ENCODE results near the gene CHCHD10.

Gene CHCHD10
- total RNA-seq = 3.4 to 17.7 (median 10.5) reads per million in 9 experiments

- H3K4me1 Mint-ChIP-seq (ENCODE audit: low read depth in 2 of 2) = peaks cover 23 to 35% of the 10 kb centered on the region in 2 donors
- no peaks in the 10 kb centered on the region for H3K27me3 Mint-ChIP-seq
- no peaks in the 10 kb centered on the region for H3K36me3 Mint-ChIP-seq (ENCODE audit: insufficient read depth)
- no peaks in the 10 kb centered on the region for H3K9me3 Mint-ChIP-seq
- peak within 1 kb of the TSS in 1 of 2 donors; percentile 67 for H3K27ac Mint-ChIP-seq
- H3K4me3 Mint-ChIP-seq = peak within 1 kb of the TSS; percentile 81 to 86
- DNase-seq = peak; percentile 62 to 74 (median 70)
- ATAC-seq (replicated peaks) = peak; percentile 70
Observed at GRCh38 chr22:23767673-23768548, at the start of gene CHCHD10. Gene CHCHD10, minus strand, starts transcription at chr22:23767972. Its CDS starts 98 bp downstream, at chr22:23767874.

GRCh38 chr22:23817146-23817545 lies 49.4 kb upstream of the CHCHD10 start:
- peaks cover 0 to 3% of the 10 kb centered on the region in 2 donors for H3K4me1 Mint-ChIP-seq (ENCODE audit: low read depth in 2 of 2)
- no peaks in the 10 kb centered on the region for H3K9me3 Mint-ChIP-seq
- DNase-seq (no peak), ATAC-seq (replicated peaks) (no peak)
- no peaks in the 10 kb centered on the region for H3K27me3 Mint-ChIP-seq
- no peak overlapping the region for H3K4me3 Mint-ChIP-seq
- peaks cover 36% of the 10 kb centered on the region for H3K36me3 Mint-ChIP-seq (ENCODE audit: insufficient read depth)
- H3K27ac Mint-ChIP-seq = peak overlapping the region in 1 of 2 donors; percentile 75

DNA sequence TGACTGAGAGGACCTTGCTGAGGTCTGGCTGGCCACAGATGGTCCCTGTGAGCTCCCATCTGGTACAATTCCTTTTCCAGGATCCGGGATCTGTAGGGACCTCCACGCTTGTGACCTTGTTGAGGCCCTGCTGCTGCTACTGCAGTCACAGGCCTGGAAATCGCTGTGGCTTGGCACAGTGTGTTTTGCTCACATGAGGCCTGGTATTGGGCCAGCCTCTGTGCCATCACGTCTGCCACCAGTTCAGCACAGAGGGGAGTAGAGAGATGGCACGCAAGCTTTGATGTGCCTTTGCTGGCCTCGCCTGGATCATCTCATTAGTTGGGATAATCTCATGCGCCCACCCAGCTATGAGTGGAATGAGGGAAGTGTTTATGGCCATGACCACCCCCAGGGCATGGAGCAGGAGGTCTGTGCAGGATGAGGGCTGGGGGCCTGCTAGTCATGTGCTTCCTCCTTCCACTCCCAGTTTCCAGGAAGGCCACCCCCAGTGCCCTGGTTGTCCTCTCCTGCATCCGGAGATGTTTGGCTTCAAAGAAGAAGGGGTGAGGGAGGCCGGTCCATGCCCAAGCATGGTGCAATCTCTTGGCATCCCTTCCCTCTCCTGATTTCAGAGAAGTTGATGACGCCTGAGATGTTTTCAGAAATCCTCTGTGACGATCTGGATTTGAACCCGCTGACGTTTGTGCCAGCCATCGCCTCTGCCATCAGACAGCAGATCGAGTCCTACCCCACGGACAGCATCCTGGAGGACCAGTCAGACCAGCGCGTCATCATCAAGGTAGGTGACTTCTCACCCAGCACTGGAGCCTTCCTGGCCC lies 48.6 kb upstream of the CHCHD10 start:
- H3K27ac Mint-ChIP-seq = peak overlapping the region in 1 of 2 donors; percentile 65
- ATAC-seq (replicated peaks) (no peak), DNase-seq (no peak)
- peaks cover 0 to 3% of the 10 kb centered on the region in 2 donors for H3K4me1 Mint-ChIP-seq (ENCODE audit: low read depth in 2 of 2)
- no peaks in the 10 kb centered on the region for H3K27me3 Mint-ChIP-seq
- peaks cover 38% of the 10 kb centered on the region for H3K36me3 Mint-ChIP-seq (ENCODE audit: insufficient read depth)
- no peaks in the 10 kb centered on the region for H3K9me3 Mint-ChIP-seq
- H3K4me3 Mint-ChIP-seq = no peak overlapping the region

- Mint-ChIP-seq H3K4me1 (ENCODE audit: low read depth in 2 of 2) (peaks cover 0 to 3% of the 10 kb centered on the region in 2 donors), H3K27me3 (no peaks in the 10 kb centered on the region), H3K27ac (peak overlapping the region in 1 of 2 donors; percentile 65), H3K4me3 (no peak overlapping the region), H3K9me3 (no peaks in the 10 kb centered on the region), H3K36me3 (ENCODE audit: insufficient read depth) (peaks cover 43% of the 10 kb centered on the region)
- DNase-seq (no peak), ATAC-seq (replicated peaks) (no peak)
Observed at GRCh38 chr22:23815541-23816155, 47.9 kb upstream of the CHCHD10 start.

DNA sequence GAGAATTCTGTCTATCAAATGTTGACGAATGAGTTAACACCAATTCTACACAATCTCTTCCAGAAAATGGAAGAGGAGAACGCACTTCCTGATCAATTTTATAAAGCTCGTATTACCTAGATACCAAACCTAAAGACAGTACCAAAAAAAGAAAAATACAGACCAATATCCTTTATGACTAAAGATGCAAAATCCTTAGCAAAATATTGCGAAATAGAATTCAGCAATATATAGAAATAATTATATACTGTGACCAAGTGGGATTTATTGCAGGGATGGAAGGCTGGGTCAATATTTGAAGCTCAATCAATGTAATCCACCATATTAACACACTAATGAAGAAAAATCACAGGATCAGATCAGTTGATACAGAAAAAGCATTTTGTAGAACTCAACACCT lies 44.6 kb upstream of the CHCHD10 start:
- ATAC-seq (replicated peaks) = no peak
- H3K4me3 Mint-ChIP-seq = no peak overlapping the region

GRCh38 chr22:23806837-23807236 lies 39.1 kb upstream of the CHCHD10 start:
- peak overlapping the region in 1 of 2 donors; percentile 29 for H3K27ac Mint-ChIP-seq
- no peak overlapping the region for H3K4me3 Mint-ChIP-seq
- DNase-seq (no peak), ATAC-seq (replicated peaks) (no peak)
- H3K27me3 Mint-ChIP-seq = no peaks in the 10 kb centered on the region
- H3K9me3 Mint-ChIP-seq = no peaks in the 10 kb centered on the region
- H3K36me3 Mint-ChIP-seq (ENCODE audit: insufficient read depth) = peaks cover 59% of the 10 kb centered on the region
- H3K4me1 Mint-ChIP-seq (ENCODE audit: low read depth in 2 of 2) = peaks cover under 1 to 8% of the 10 kb centered on the region in 2 donors

More for the DNA sequence above, 44.6 kb upstream of the CHCHD10 start:
- Mint-ChIP-seq H3K9me3 (no peaks in the 10 kb centered on the region), H3K36me3 (ENCODE audit: insufficient read depth) (peaks cover 52% of the 10 kb centered on the region), H3K4me1 (ENCODE audit: low read depth in 2 of 2) (no peaks in the 10 kb centered on the region), H3K27me3 (no peaks in the 10 kb centered on the region), H3K27ac (no peak overlapping the region)
- DNase-seq = no peak

- peaks cover 60% of the 10 kb centered on the region for H3K36me3 Mint-ChIP-seq (ENCODE audit: insufficient read depth)
- H3K9me3 Mint-ChIP-seq = no peaks in the 10 kb centered on the region
- ATAC-seq (replicated peaks) (no peak), DNase-seq (no peak)
- H3K27ac Mint-ChIP-seq = peak overlapping the region in 1 of 2 donors; percentile 63
- no peak overlapping the region for H3K4me3 Mint-ChIP-seq
- no peaks in the 10 kb centered on the region for H3K27me3 Mint-ChIP-seq
- H3K4me1 Mint-ChIP-seq (ENCODE audit: low read depth in 2 of 2) = peaks cover 3 to 8% of the 10 kb centered on the region in 2 donors
Observed at GRCh38 chr22:23804781-23805291, 37.1 kb upstream of the CHCHD10 start.

GRCh38 chr22:23803001-23803819 lies 35.4 kb upstream of the CHCHD10 start:
- ATAC-seq (replicated peaks) (no peak), DNase-seq (no peak)
- H3K36me3 Mint-ChIP-seq (ENCODE audit: insufficient read depth) = peaks cover 65% of the 10 kb centered on the region
- H3K4me1 Mint-ChIP-seq (ENCODE audit: low read depth in 2 of 2) = peaks cover 3 to 8% of the 10 kb centered on the region in 2 donors
- H3K9me3 Mint-ChIP-seq = no peaks in the 10 kb centered on the region
- no peaks in the 10 kb centered on the region for H3K27me3 Mint-ChIP-seq
- H3K4me3 Mint-ChIP-seq = peak overlapping the region in 1 of 2 donors; percentile 22
- peak overlapping the region in 1 of 2 donors; percentile 74 for H3K27ac Mint-ChIP-seq

DNA sequence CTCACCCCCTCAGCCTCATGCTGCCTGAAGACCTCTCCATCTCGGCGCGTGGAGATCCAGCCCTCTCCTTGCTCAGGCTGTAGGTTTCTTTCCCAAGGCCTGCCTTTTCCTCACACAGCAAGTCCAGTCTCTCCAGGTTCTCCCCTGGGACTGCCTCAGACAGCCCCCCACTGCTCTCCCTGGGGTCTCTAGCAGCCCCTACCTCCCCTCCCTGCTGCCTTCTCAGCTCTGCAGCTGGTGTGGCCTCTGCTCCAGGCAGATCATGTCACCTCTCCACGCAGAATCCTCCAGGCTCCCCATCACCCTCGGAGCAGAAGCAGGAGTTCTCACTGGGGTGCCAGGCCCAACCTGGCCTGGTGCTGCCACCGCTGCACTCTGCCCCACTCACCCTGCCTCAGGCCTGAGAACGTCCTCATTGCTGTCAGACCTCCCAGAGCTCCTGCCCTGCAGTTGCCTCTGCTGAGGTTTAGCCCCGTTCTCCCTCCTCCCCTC lies 34.2 kb upstream of the CHCHD10 start:
- Mint-ChIP-seq H3K4me3 (no peak overlapping the region), H3K9me3 (no peaks in the 10 kb centered on the region), H3K36me3 (ENCODE audit: insufficient read depth) (peaks cover 61% of the 10 kb centered on the region), H3K4me1 (ENCODE audit: low read depth in 2 of 2) (peaks cover 3 to 8% of the 10 kb centered on the region in 2 donors), H3K27ac (peak overlapping the region; percentile 30 to 70), H3K27me3 (no peaks in the 10 kb centered on the region)
- no peak for DNase-seq
- no peak for ATAC-seq (replicated peaks)

- Mint-ChIP-seq H3K36me3 (ENCODE audit: insufficient read depth) (peaks cover 61% of the 10 kb centered on the region), H3K9me3 (no peaks in the 10 kb centered on the region), H3K4me3 (no peak overlapping the region), H3K27ac (peak overlapping the region in 1 of 2 donors; percentile 30), H3K4me1 (ENCODE audit: low read depth in 2 of 2) (peaks cover 4 to 8% of the 10 kb centered on the region in 2 donors), H3K27me3 (no peaks in the 10 kb centered on the region)
- ATAC-seq (replicated peaks) (no peak), DNase-seq (no peak)
Observed at GRCh38 chr22:23801238-23801821, 33.6 kb upstream of the CHCHD10 start.

GRCh38 chr22:23800297-23801237 lies 32.8 kb upstream of the CHCHD10 start:
- Mint-ChIP-seq H3K27me3 (no peaks in the 10 kb centered on the region), H3K4me3 (no peak overlapping the region), H3K4me1 (ENCODE audit: low read depth in 2 of 2) (peaks cover 4 to 8% of the 10 kb centered on the region in 2 donors), H3K9me3 (no peaks in the 10 kb centered on the region), H3K36me3 (ENCODE audit: insufficient read depth) (peaks cover 60% of the 10 kb centered on the region), H3K27ac (peak overlapping the region in 1 of 2 donors; percentile 30)
- DNase-seq (no peak), ATAC-seq (replicated peaks) (no peak)

All from effector memory CD8-positive, alpha-beta T cell (primary cell).